Esophagus (tissue), 2 donors: ENCODE measurements around the gene TPO. TPM values are rescaled to one million over a fixed set of nuclear protein-coding genes. Genes with fewer than 3 reads are reported as not detected.

Experiments
- H3K27ac ChIP-seq, 2 donors: one replicate each; pipeline ENCODE4 v1.5.1; 2013; ENCODE audit warnings: low read depth in 2 of 2, mild to moderate bottlenecking in 2 of 2, inconsistent platforms in 1 of 2, low read length in 1 of 2, moderate library complexity in 1 of 2
- H3K27me3 ChIP-seq, 2 donors: one replicate each; pipeline ENCODE4 v1.6.1; 2013; ENCODE audit warnings: low read length in 2 of 2, control low read depth in 1 of 2, mild to moderate bottlenecking in 1 of 2; ENCODE audit not compliant: insufficient read depth in 2 of 2, control insufficient read depth in 1 of 2
- H3K36me3 ChIP-seq, 2 donors: one replicate each; pipeline ENCODE4 v1.6.1; 2013; ENCODE audit warnings: low read length in 1 of 2; ENCODE audit not compliant: control insufficient read depth in 2 of 2, insufficient read depth in 2 of 2
- H3K4me1 ChIP-seq, 2 donors: one replicate each; pipeline ENCODE4 v1.6.1; 2013; ENCODE audit warnings: low read length in 1 of 2; ENCODE audit not compliant: control insufficient read depth in 2 of 2, insufficient read depth in 2 of 2
- H3K4me3 ChIP-seq, 2 donors: one replicate each; pipeline ENCODE4 v1.5.1; 2013; ENCODE audit warnings: low read length in 2 of 2, mild to moderate bottlenecking in 2 of 2, low read depth in 1 of 2, moderate library complexity in 1 of 2
- H3K9me3 ChIP-seq, 2 donors: one replicate each; pipeline ENCODE4 v1.6.1; 2013; ENCODE audit warnings: mild to moderate bottlenecking in 2 of 2, low read depth in 1 of 2, low read length in 1 of 2, moderate library complexity in 1 of 2; ENCODE audit not compliant: control insufficient read depth in 2 of 2, insufficient read depth in 1 of 2
- WGBS, 2 donors: extraction: QIAGEN DNeasy Blood & Tissue Kit; methylation state at CpG; one replicate each; pipeline ENCODE4 v1.1.7; 2013; 5-methylcytosine and 5-hydroxymethylcytosine counted together
- polyA plus RNA-seq, 2 donors: library from polyadenylated mRNA; stranded (reverse); fragments of 200-250 nt; gene quantifications; one replicate each; pipeline ENCODE4 v1.2.3, GENCODE V29; 2013
- donor health status: healthy with polysubstance abuse.
- donor health status: Bipolar disorder and iron deficiency.

The TPO gene
- polyA plus RNA-seq, 2 donors: 1.3 to 1.5 TPM

GRCh38 chr2:1503471-1504310, 90.4 kb downstream of the TPO start:
- no peaks in the 10 kb centered on the region for H3K36me3 ChIP-seq
- no peak overlapping the region for H3K27ac ChIP-seq
- no peaks in the 10 kb centered on the region for H3K27me3 ChIP-seq
- no peaks in the 10 kb centered on the region for H3K9me3 ChIP-seq
- WGBS, 2 donors: 71 to 78% methylated on average over 36 of the region's 36 CpGs
- H3K4me1 ChIP-seq: no peaks in the 10 kb centered on the region
- H3K4me3 ChIP-seq: no peak overlapping the region

- Histone ChIP-seq H3K36me3 (no peaks in the 10 kb centered on the region), H3K4me1 (no peaks in the 10 kb centered on the region), H3K9me3 (no peaks in the 10 kb centered on the region), H3K27ac (no peak overlapping the region), H3K4me3 (no peak overlapping the region), H3K27me3 (no peaks in the 10 kb centered on the region)
- WGBS, 2 donors: 85 to 88% methylated on average over 10 of the region's 10 CpGs
Measured at GRCh38 chr2:1504311-1504750, 91.1 kb downstream of the TPO start.

GRCh38 chr2:1505031-1505441, 91.8 kb downstream of the TPO start:
- H3K9me3 ChIP-seq: no peaks in the 10 kb centered on the region
- H3K27ac ChIP-seq: no peak overlapping the region
- no peaks in the 10 kb centered on the region for H3K4me1 ChIP-seq
- no peaks in the 10 kb centered on the region for H3K27me3 ChIP-seq
- WGBS, 2 donors: 89% methylated on average over 10 of the region's 10 CpGs
- H3K36me3 ChIP-seq: no peaks in the 10 kb centered on the region
- no peak overlapping the region for H3K4me3 ChIP-seq

GRCh38 chr2:1509271-1510065, 96.2 kb downstream of the TPO start:
- Histone ChIP-seq H3K36me3 (no peaks in the 10 kb centered on the region), H3K27me3 (no peaks in the 10 kb centered on the region), H3K4me1 (no peaks in the 10 kb centered on the region), H3K4me3 (no peak overlapping the region), H3K9me3 (no peaks in the 10 kb centered on the region), H3K27ac (peak overlapping the region; percentile 35 to 79)
- WGBS, 2 donors: 35 to 39% methylated on average over 5 of the region's 5 CpGs

- Histone ChIP-seq H3K4me3 (no peak overlapping the region), H3K4me1 (no peaks in the 10 kb centered on the region), H3K36me3 (no peaks in the 10 kb centered on the region), H3K27me3 (no peaks in the 10 kb centered on the region), H3K9me3 (no peaks in the 10 kb centered on the region), H3K27ac (peak overlapping the region; percentile 0 to 75)
- 56 to 57% methylated on average over 4 of the region's 4 CpGs for WGBS, 2 donors
Measured at GRCh38 chr2:1510176-1510575, 96.9 kb downstream of the TPO start.

- Histone ChIP-seq H3K4me1 (no peaks in the 10 kb centered on the region), H3K4me3 (no peak overlapping the region), H3K9me3 (no peaks in the 10 kb centered on the region), H3K27ac (no peak overlapping the region), H3K27me3 (no peaks in the 10 kb centered on the region), H3K36me3 (no peaks in the 10 kb centered on the region)
- WGBS, 2 donors: 70 to 80% methylated on average over 3 to 6 of the region's 6 CpGs
Measured at GRCh38 chr2:1511455-1511854, 98.2 kb downstream of the TPO start.

GRCh38 chr2:1512321-1513289, 99.3 kb downstream of the TPO start:
- Histone ChIP-seq H3K36me3 (no peaks in the 10 kb centered on the region), H3K9me3 (no peaks in the 10 kb centered on the region), H3K4me3 (no peak overlapping the region), H3K27ac (no peak overlapping the region), H3K4me1 (no peaks in the 10 kb centered on the region), H3K27me3 (no peaks in the 10 kb centered on the region)
- 86 to 87% methylated on average over 36 of the region's 36 CpGs for WGBS, 2 donors

- no peak overlapping the region for H3K27ac ChIP-seq
- 67 to 69% methylated on average over 18 of the region's 18 CpGs for WGBS, 2 donors
Measured at GRCh38 chr2:1514391-1515072, 101.3 kb downstream of the TPO start.

GRCh38 chr2:1515073-1515430, 101.8 kb downstream of the TPO start:
- Histone ChIP-seq H3K27me3 (no peaks in the 10 kb centered on the region), H3K4me1 (peaks cover 2 to 4% of the 10 kb centered on the region in 2 donors), H3K27ac (no peak overlapping the region), H3K36me3 (no peaks in the 10 kb centered on the region), H3K9me3 (no peaks in the 10 kb centered on the region), H3K4me3 (no peak overlapping the region)
- 76 to 80% methylated on average over 8 of the region's 8 CpGs for WGBS, 2 donors

More at GRCh38 chr2:1514391-1515072, 101.3 kb downstream of the TPO start:
- Histone ChIP-seq H3K36me3 (no peaks in the 10 kb centered on the region), H3K27me3 (no peaks in the 10 kb centered on the region), H3K4me3 (no peak overlapping the region), H3K9me3 (no peaks in the 10 kb centered on the region), H3K4me1 (peaks cover 2 to 4% of the 10 kb centered on the region in 2 donors)
